MCF 10A (cell line): Measurements from ENCODE around the gene LRCH3. TPM values are rescaled to one million over a fixed set of nuclear protein-coding genes. Genes with fewer than 3 reads are reported as not detected.
A peak's percentile ranks its signal among the peaks of the same experiment; 100 is the strongest.

Source experiments
- BruUV-seq: library from RNA; stranded (reverse); fragments of 400-500 nt; replicated peaks from 2 replicates; lab custom pipeline; 2021; lab: Mats Ljungman, UMichigan
- CTCF ChIA-PET: fragments of 300-600 bp; sonication (Branson Sonifier 250); formaldehyde crosslinking; extraction: SDS; loops from one replicate; lab custom pipeline; 2021; ENCODE audit warnings: antibody characterized with exemption, inconsistent platforms; lab: Yijun Ruan, JAX
- POLR2A ChIA-PET: fragments of 300-600, 350-650 bp; sonication (Branson Sonifier 250); formaldehyde crosslinking; extraction: SDS; loops from one replicate; lab custom pipeline; 2020; ENCODE audit warnings: antibody characterized with exemption, inconsistent platforms; lab: Yijun Ruan, JAX
- DNase-seq: peaks from one replicate; pipeline ENCODE4 v3.0.0-alpha.2; 2018; ENCODE audit not compliant: unreplicated experiment
- H3K27ac Mint-ChIP-seq: one replicate; pipeline ENCODE4 v1.8.0; 2022; ENCODE audit warnings: mild to moderate bottlenecking, low read depth, mixed read lengths; ENCODE audit not compliant: unreplicated experiment
- H3K27me3 Mint-ChIP-seq: one replicate; pipeline ENCODE4 v1.8.0; 2022; ENCODE audit warnings: mixed read lengths; ENCODE audit not compliant: insufficient read depth, unreplicated experiment
- H3K36me3 Mint-ChIP-seq: one replicate; pipeline ENCODE4 v1.8.0; 2022; ENCODE audit warnings: mild to moderate bottlenecking, moderate library complexity, mixed read lengths; ENCODE audit not compliant: insufficient read depth, unreplicated experiment
- H3K4me1 Mint-ChIP-seq: one replicate; pipeline ENCODE4 v1.8.0; 2022; ENCODE audit warnings: mixed read lengths; ENCODE audit not compliant: insufficient read depth, unreplicated experiment
- H3K4me3 Mint-ChIP-seq: one replicate; pipeline ENCODE4 v1.8.0; 2022; ENCODE audit warnings: mild to moderate bottlenecking, moderate library complexity, mixed read lengths; ENCODE audit not compliant: unreplicated experiment
- H3K9me3 Mint-ChIP-seq: one replicate; pipeline ENCODE4 v1.8.0; 2022; ENCODE audit warnings: mixed read lengths; ENCODE audit not compliant: unreplicated experiment
- intact Hi-C: fragments of 100-400 bp; cut with micrococcal nuclease; formaldehyde crosslinking; loops from 2 replicates; pipeline ENCODE4 v1.14.1; 2022
- total RNA-seq: library from RNA; stranded (reverse); gene quantifications from 2 replicates; pipeline ENCODE4 v1.2.3, GENCODE V29; 2022
- TF ChIP-seq, protein P1 (sequence below): fragments of 200-600 bp; IDR thresholded peaks from one replicate; pipeline ENCODE4 v1.8.0; 2022; ENCODE audit warnings: antibody characterized with exemption, mild to moderate bottlenecking; ENCODE audit not compliant: unreplicated experiment

LRCH3 gene
- total RNA-seq, 1 experiment from 2014 or later, result 58.8 TPM

DNA sequence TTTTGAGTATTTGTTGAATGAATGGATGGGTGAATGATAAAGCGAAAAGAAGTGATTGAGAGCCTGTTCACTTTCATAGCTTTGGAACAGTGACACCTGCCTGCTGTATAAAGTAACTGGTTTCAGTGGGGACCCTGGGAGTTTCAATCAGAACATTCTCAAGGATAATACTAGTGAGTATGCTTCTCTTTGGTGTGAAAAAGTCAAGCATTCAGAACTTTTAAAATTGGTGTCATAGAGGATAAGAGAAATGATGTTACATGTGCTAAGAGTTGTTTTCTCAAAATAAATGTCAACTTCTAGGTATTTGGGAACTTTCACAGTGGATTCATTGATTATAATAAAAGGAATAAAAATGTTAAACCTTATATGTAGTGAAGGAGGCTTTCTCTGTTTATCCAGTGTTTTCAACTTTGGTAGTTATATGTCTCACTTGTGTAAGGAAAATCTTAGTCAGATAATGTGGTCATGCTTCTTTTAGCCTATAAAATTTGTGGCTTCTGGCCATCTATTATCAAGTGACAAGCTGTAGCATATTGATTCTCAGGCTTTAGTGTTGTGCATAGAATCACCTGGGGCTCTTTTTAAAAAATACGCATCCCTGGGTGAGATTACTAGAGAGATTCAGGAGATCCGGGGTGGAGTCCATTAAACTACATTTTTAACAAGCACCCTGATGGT lies 11.9 kb downstream of the LRCH3 start:
- no peaks in the 10 kb centered on the region for H3K27me3 Mint-ChIP-seq
- H3K4me1 Mint-ChIP-seq, result peaks cover 23% of the 10 kb centered on the region
- DNase-seq, result no peak
- TF ChIP-seq, protein P1, sequence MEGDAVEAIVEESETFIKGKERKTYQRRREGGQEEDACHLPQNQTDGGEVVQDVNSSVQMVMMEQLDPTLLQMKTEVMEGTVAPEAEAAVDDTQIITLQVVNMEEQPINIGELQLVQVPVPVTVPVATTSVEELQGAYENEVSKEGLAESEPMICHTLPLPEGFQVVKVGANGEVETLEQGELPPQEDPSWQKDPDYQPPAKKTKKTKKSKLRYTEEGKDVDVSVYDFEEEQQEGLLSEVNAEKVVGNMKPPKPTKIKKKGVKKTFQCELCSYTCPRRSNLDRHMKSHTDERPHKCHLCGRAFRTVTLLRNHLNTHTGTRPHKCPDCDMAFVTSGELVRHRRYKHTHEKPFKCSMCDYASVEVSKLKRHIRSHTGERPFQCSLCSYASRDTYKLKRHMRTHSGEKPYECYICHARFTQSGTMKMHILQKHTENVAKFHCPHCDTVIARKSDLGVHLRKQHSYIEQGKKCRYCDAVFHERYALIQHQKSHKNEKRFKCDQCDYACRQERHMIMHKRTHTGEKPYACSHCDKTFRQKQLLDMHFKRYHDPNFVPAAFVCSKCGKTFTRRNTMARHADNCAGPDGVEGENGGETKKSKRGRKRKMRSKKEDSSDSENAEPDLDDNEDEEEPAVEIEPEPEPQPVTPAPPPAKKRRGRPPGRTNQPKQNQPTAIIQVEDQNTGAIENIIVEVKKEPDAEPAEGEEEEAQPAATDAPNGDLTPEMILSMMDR, result no peak
- intact Hi-C loops, result loop anchor here (2.0 kb wide), 1 partner anchor 66 kb away; the partner anchor contains the start of gene RUBCN
- no peaks in the 10 kb centered on the region for H3K9me3 Mint-ChIP-seq
- peaks cover 16% of the 10 kb centered on the region for H3K36me3 Mint-ChIP-seq
- peak overlapping the region; percentile 7 for H3K27ac Mint-ChIP-seq
- BruUV-seq, result no TSS peak
- POLR2A ChIA-PET, result interaction anchor here (1.0 kb wide), 1 partner anchor 53 kb away, joined by 3 read pairs; the partner anchor contains the start of gene FYTTD1
- CTCF ChIA-PET, result interaction anchor here (0.7 to 1.2 kb wide), 3 partner anchors 18 to 33 kb away, joined by 3 read pairs; no protein-coding TSS in a partner anchor
- H3K4me3 Mint-ChIP-seq, result no peak overlapping the region

DNA sequence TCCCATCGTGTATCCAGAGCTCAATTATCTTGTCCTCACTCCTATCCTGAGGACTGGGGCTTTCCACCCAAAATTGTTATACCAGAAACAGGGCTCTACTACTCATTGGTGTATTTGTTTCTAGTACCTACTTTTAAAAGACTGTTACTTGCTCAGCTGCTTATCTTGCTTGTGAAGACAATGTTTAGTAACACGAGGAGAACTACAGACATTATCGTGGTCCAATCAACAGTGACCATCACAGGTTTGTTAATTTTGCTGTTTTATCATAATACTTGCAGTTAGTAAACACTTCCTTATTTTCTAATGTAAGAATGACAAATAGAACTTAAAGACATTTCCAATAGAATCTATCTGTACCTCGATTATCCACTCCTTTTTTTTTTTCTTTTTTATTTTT lies 13.5 kb downstream of the LRCH3 start:
- DNase-seq, result no peak
- ChIA-PET CTCF (no interaction called here), POLR2A (interaction anchor here (0.9 kb wide), 1 partner anchor 50 kb away, joined by 3 read pairs; no protein-coding TSS in a partner anchor)
- Mint-ChIP-seq H3K27me3 (no peaks in the 10 kb centered on the region), H3K9me3 (no peaks in the 10 kb centered on the region), H3K36me3 (peaks cover 9% of the 10 kb centered on the region), H3K4me3 (no peak overlapping the region), H3K4me1 (peaks cover 24% of the 10 kb centered on the region), H3K27ac (no peak overlapping the region)
- intact Hi-C loops, result no loop called here
- BruUV-seq, result no TSS peak
- TF ChIP-seq, protein P1, result no peak

GRCh38 chr3:197807969-197808587 lies 17.0 kb downstream of the LRCH3 start:
- Mint-ChIP-seq H3K36me3 (peaks cover 9% of the 10 kb centered on the region), H3K27ac (no peak overlapping the region), H3K4me3 (no peak overlapping the region), H3K4me1 (peaks cover 11% of the 10 kb centered on the region), H3K9me3 (no peaks in the 10 kb centered on the region), H3K27me3 (no peaks in the 10 kb centered on the region)
- CTCF ChIA-PET, result no interaction called here
- POLR2A ChIA-PET, result interaction anchor here (0.7 kb wide), 1 partner anchor 12 kb away, joined by 3 read pairs; no protein-coding TSS in a partner anchor
- TF ChIP-seq, protein P1, result no peak
- DNase-seq, result no peak
- intact Hi-C loops, result no loop called here
- BruUV-seq, result no TSS peak

DNA sequence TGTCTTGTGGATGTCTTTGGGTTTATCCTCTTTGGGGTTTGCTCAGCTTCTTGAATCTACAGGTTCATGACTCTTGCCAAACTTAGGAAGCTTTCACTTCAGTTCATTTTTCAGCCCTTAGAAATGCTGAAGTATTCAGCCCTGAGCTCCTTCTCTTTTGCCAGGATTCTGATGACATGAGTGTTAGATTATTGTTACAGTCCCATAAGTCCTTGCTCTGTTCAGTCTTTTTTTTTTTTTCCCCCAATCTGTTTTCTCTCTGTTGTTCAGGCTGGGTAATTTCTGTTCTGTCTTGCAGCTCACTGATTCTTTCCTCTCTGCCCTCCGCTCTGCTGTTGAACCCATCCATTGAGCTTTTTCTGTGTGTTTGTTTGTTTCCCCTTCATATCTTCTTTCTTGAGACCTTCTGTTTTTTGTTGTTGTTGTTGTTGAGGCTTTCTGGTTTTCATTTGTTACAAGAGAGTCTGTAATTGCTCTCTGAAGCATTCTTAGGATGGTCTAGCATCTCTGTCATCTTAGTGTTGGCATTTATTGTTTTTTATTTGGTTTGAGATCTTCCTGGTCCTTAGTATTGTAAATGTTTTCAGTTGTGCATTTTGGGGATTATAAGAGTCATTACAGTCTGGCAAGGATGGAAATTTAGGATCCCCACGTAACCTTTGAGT lies 18.4 kb downstream of the LRCH3 start:
- no TSS peak for BruUV-seq
- no peaks in the 10 kb centered on the region for H3K27me3 Mint-ChIP-seq
- CTCF ChIA-PET, result no interaction called here
- peaks cover 11% of the 10 kb centered on the region for H3K4me1 Mint-ChIP-seq
- POLR2A ChIA-PET, result interaction anchor here (0.6 to 1.8 kb wide), 7 partner anchors 8 to 46 kb away, joined by 3 to 8 read pairs (median 3); partner anchors contain the start of gene LRCH3
- H3K27ac Mint-ChIP-seq, result no peak overlapping the region
- H3K36me3 Mint-ChIP-seq, result peaks cover 9% of the 10 kb centered on the region
- H3K9me3 Mint-ChIP-seq, result no peaks in the 10 kb centered on the region
- no peak overlapping the region for H3K4me3 Mint-ChIP-seq
- TF ChIP-seq, protein P1, result no peak
- intact Hi-C loops, result no loop called here
- DNase-seq, result no peak
